Tibial artery (tissue), 4 donors: Measurements from ENCODE around the gene SRSF1.
"Not testable (repeated sequence)": the region's sequence is repeated elsewhere in the genome, so short reads cannot be mapped to it uniquely, and the experiment has no call there.

Experiments
- DNase-seq, 2 donors: peaks; one replicate each; pipeline ENCODE4 v3.0.0-alpha.2; 2019
- H3K27ac ChIP-seq, 2 donors: fragments of 200-600 bp; sonication (generic) in 1 of 2; 1 replicate in 1 of 2; 2 replicates in 1 of 2; pipeline ENCODE4 v1.5.1; 2018 to 2019; ENCODE audit warnings: mild to moderate bottlenecking in 1 of 2
- H3K27me3 ChIP-seq, 2 donors: fragments of 200-600 bp; sonication (generic) in 1 of 2; one replicate each; pipeline versions ENCODE4 v1.5.1 to v1.6.0; 2016 to 2019
- H3K36me3 ChIP-seq, 3 donors: fragments of 200-600 bp; sonication (generic) in 2 of 3; one replicate each; pipeline ENCODE4 v1.5.1; 2016 to 2019; ENCODE audit warnings: mild to moderate bottlenecking in 2 of 3
- H3K4me1 ChIP-seq, 4 donors: fragments of 200-600 bp; sonication (generic) in 2 of 4; 1 replicate in 3 of 4; 2 replicates in 1 of 4; pipeline ENCODE4 v1.5.1; 2016 to 2019
- H3K4me3 ChIP-seq, 2 donors: fragments of 200-600 bp; sonication (generic) in 1 of 2; 1 replicate in 1 of 2; 2 replicates in 1 of 2; pipeline ENCODE4 v1.5.1; 2018 to 2019; ENCODE audit warnings: mild to moderate bottlenecking in 2 of 2
- H3K9me3 ChIP-seq, 3 donors: fragments of 200-600 bp; sonication (generic) in 1 of 3; one replicate each; pipeline ENCODE4 v1.5.1; 2016 to 2019
- CTCF ChIP-seq, 2 experiments: fragments of 200-600 bp in 1 of 2; fragments of 450-650 bp in 1 of 2; IDR thresholded peaks; one replicate each; pipeline ENCODE4 v1.5.1; 2017 to 2019; ENCODE audit warnings: antibody characterized with exemption in 2 of 2, mild to moderate bottlenecking in 1 of 2, moderate library complexity in 1 of 2
- intact Hi-C: fragments of 100-400 bp; cut with DNase I; formaldehyde crosslinking; loops from one replicate; pipeline ENCODE4 v1.15.0; 2023; ENCODE audit warnings: low total_unique reads

Gene SRSF1

GRCh38 chr17:57962279-57963148, 44.5 kb downstream of the SRSF1 start:
- TF ChIP-seq CTCF (IDR thresholded peaks at IDR 0.05): no peak
- Histone ChIP-seq H3K27ac (no peak overlapping the region), H3K27me3 (no peaks in the 10 kb centered on the region), H3K4me3 (no peak overlapping the region), H3K4me1 (no peaks in the 10 kb centered on the region), H3K9me3 (no peaks in the 10 kb centered on the region), H3K36me3 (no peaks in the 10 kb centered on the region)
- intact Hi-C loops: no loop called here
- no peak for DNase-seq

- H3K4me3 ChIP-seq: no peak overlapping the region
- H3K4me1 ChIP-seq: peaks cover 0 to 9% (median 7%) of the 10 kb centered on the region in 4 donors
- no peak overlapping the region for H3K27ac ChIP-seq
- H3K27me3 ChIP-seq: no peaks in the 10 kb centered on the region
- peak in 1 of 2 donors; percentile 4 for DNase-seq
- TF ChIP-seq CTCF (IDR thresholded peaks at IDR 0.05): no peak
- intact Hi-C loops: no loop called here
- H3K9me3 ChIP-seq: no peaks in the 10 kb centered on the region
- H3K36me3 ChIP-seq: no peaks in the 10 kb centered on the region
Measured at GRCh38 chr17:57959929-57960328, 47.1 kb downstream of the SRSF1 start.

GRCh38 chr17:57958391-57958790, 48.7 kb downstream of the SRSF1 start:
- H3K36me3 ChIP-seq, H3K27me3 ChIP-seq, H3K4me3 ChIP-seq, intact Hi-C loops, H3K9me3 ChIP-seq, H3K27ac ChIP-seq: not testable (repeated sequence)
- H3K4me1 ChIP-seq: peaks cover 0 to 20% (median 16%) of the 10 kb centered on the region in 4 donors
- peak in 1 of 2 donors; percentile 13 for DNase-seq

GRCh38 chr17:57957886-57958285, 49.2 kb downstream of the SRSF1 start:
- peaks cover 0 to 25% (median 22%) of the 10 kb centered on the region in 4 donors for H3K4me1 ChIP-seq
- H3K27me3 ChIP-seq: no peaks in the 10 kb centered on the region
- H3K9me3 ChIP-seq: no peaks in the 10 kb centered on the region
- DNase-seq: no peak
- H3K36me3 ChIP-seq: no peaks in the 10 kb centered on the region
- intact Hi-C loops: no loop called here
- no peak for TF ChIP-seq CTCF (IDR thresholded peaks at IDR 0.05)
- H3K4me3 ChIP-seq: no peak overlapping the region
- H3K27ac ChIP-seq: no peak overlapping the region

GRCh38 chr17:57957120-57957850, 49.8 kb downstream of the SRSF1 start:
- intact Hi-C loops: no loop called here
- Histone ChIP-seq H3K36me3 (no peaks in the 10 kb centered on the region), H3K27ac (no peak overlapping the region), H3K4me3 (no peak overlapping the region), H3K4me1 (peaks cover 0 to 28% (median 28%) of the 10 kb centered on the region in 4 donors), H3K9me3 (no peaks in the 10 kb centered on the region), H3K27me3 (no peaks in the 10 kb centered on the region)
- DNase-seq: peak in 1 of 2 donors; percentile 6
- TF ChIP-seq CTCF (IDR thresholded peaks at IDR 0.05): no peak
